LNCaP clone FGC (cell line): Measurements from ENCODE around the gene TBC1D10A.

Experiments
- DNase-seq: peaks from one replicate; pipeline ENCODE4 v3.0.0-alpha.2; 2011; ENCODE audit warnings: low read depth
- H3K4me3 ChIP-seq: 2 replicates; pipeline ENCODE4 v1.5.1; 2011; ENCODE audit warnings: mild to moderate bottlenecking, low read depth, low read length, control low read depth
- TF ChIP-seq, protein P1 (sequence below): IDR thresholded peaks from 2 replicates; pipeline ENCODE4 v1.5.1; 2012; ENCODE audit warnings: mild to moderate bottlenecking; ENCODE audit not compliant: control insufficient read depth, insufficient read depth; ENCODE audit errors: extremely low read depth

Gene TBC1D10A

DNA sequence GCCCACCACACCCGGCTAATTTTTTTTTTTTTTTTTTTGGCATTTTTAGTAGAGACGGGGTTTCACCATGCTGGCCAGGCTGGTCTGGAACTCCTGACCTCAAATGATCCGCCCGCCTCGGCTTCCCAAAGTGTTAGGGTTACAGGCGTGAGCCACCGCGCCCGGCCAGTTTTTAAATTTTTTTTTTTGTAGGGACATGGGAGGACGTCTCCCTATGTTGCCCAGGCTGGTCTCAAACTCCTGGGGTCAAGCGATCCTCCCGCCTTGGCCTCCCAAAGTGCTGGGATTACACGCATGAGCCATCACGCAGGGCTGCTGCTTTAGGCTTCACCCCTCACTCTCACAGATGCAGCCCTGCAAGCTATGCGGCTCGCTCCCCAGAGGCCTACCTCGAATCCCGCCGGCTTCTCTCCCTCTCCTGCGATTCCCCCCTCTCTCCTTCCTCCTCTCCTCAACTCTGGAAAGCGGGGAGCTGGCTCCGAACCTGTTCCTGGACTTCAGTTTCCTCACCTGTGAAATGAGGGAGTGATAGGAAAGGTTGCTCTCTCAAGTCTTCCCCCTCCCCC, 31.0 kb upstream of the TBC1D10A start:
- no peak for DNase-seq
- TF ChIP-seq, protein P1, sequence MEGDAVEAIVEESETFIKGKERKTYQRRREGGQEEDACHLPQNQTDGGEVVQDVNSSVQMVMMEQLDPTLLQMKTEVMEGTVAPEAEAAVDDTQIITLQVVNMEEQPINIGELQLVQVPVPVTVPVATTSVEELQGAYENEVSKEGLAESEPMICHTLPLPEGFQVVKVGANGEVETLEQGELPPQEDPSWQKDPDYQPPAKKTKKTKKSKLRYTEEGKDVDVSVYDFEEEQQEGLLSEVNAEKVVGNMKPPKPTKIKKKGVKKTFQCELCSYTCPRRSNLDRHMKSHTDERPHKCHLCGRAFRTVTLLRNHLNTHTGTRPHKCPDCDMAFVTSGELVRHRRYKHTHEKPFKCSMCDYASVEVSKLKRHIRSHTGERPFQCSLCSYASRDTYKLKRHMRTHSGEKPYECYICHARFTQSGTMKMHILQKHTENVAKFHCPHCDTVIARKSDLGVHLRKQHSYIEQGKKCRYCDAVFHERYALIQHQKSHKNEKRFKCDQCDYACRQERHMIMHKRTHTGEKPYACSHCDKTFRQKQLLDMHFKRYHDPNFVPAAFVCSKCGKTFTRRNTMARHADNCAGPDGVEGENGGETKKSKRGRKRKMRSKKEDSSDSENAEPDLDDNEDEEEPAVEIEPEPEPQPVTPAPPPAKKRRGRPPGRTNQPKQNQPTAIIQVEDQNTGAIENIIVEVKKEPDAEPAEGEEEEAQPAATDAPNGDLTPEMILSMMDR = no peak
- peak overlapping the region; percentile 76 for H3K4me3 ChIP-seq

GRCh38 chr22:30357236-30357570, 30.5 kb upstream of the TBC1D10A start:
- TF ChIP-seq, protein P1 = no peak
- peak overlapping the region; percentile 76 for H3K4me3 ChIP-seq
- DNase-seq = no peak

- peak within 1 kb of the TSS; percentile 76 for H3K4me3 ChIP-seq
- peak; percentile 66 for DNase-seq
- TF ChIP-seq, protein P1 = no peak
Observed at GRCh38 chr22:30356449-30357235, 29.9 kb upstream of the TBC1D10A start, which contains the start of the genes CCDC157 and SF3A1. Gene CCDC157 (plus strand): TSS chr22:30357007. CDS start chr22:30366001, 8,994 bp downstream. Gene SF3A1 (minus strand): TSS chr22:30356894. CDS start chr22:30356792, 102 bp downstream.

GRCh38 chr22:30354644-30355043, 27.9 kb upstream of the TBC1D10A start:
- H3K4me3 ChIP-seq = no peak overlapping the region

DNA sequence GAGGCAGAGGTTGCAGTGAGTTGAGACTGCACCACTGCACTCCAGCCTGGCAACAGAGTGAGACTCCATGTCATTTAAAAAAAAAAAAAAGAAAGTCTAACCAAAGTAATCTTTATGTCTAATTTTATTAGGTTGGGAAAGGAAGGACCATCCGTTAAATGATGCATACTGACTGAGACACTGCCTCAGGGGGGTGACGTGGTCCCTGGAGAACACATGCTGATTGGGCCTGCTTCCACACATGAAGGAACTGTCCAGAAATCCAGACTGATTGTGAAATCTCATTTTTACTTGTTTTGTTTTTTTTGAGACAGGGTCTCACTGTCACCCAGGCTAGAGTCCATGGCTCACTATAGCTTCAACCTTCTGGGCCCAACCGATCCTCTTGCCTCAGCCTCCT, 24.5 kb upstream of the TBC1D10A start:
- H3K4me3 ChIP-seq = no peak overlapping the region
- DNase-seq = no peak
- TF ChIP-seq, protein P1 = no peak

More at GRCh38 chr22:30354644-30355043, 27.9 kb upstream of the TBC1D10A start:
- TF ChIP-seq, protein P1 = no peak
- no peak for DNase-seq

GRCh38 chr22:30348809-30349208, 22.1 kb upstream of the TBC1D10A start:
- no peak overlapping the region for H3K4me3 ChIP-seq
- TF ChIP-seq, protein P1 = no peak
- DNase-seq = no peak
